RCC 7860 (cell line): Measurements from ENCODE around the gene PNMA8C.
"Not testable (repeated sequence)": the region's sequence is repeated elsewhere in the genome, so short reads cannot be mapped to it uniquely, and the experiment has no call there.

Source experiments
- DNase-seq: peaks from one replicate; pipeline ENCODE4 v3.0.0-alpha.2; 2015; ENCODE audit warnings: low spot score
- FAIRE-seq: peaks from 2 replicates; lab custom pipeline; 2012; peaks lifted over from hg19 to GRCh38; lab: Jason Lieb, UNC

Gene PNMA8C

DNA sequence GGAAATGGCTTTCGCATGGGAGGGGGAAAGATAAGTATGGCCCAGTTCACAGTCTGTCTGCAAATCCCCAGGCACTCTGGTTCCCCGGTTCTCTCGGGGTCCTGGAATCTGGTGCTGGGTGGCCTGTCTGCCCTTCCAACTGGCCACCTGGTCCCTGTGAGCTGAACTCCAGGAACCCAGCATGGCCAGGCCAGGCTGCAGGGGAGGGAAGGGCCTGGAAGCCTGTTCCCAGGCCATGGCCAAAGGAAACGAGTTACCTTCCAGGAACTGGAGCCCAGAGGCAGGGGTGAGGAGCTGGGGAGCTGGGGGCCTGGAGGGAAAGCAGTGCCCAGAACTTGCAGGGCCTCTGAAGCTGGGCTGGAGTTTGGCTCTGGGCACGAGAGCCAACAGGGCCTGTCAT, 19.1 kb upstream of the PNMA8C start:
- DNase-seq (no peak), FAIRE-seq (no peak)

DNA sequence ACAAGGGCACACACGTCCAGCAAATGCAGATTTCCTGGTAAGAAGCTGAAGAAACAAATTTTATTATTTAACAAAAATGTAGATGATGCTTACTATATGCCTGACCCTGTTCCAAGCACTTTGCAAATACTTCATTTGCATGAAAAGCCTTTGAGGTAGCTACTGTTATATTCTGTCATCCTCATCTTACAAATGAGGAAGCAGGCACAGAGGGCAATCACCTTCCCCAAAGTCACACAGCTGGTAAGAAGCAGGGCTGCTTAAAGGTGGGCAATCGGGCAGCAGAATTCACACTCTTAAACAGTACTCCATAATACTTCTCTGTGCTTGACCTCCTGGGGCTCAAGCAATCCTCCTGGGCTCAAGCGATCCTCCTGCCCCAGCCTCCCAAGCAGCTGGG, 18.3 kb upstream of the PNMA8C start:
- no peak for FAIRE-seq

DNA sequence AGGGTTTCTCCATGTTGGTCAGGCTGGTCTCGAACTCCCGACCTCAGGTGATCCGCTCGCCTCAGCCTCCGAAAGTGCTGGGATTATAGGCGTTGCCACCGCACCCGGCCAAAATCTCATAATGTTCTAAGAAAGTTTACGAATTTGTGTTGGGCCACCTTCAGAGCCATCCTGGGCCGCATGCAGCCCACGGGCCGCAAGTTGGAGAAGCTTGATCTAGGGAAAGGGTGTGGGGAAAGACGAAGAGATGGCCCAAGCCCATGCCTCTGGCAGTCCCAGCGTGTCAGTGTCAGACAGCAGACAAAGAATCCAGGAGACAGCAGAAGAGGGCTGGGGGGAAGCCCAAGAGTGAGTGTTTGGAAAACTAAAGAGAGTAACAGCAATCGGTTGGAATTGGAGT, 17.3 kb upstream of the PNMA8C start:
- DNase-seq = no peak
- FAIRE-seq = no peak

More for the DNA sequence above, 18.3 kb upstream of the PNMA8C start:
- DNase-seq = no peak

DNA sequence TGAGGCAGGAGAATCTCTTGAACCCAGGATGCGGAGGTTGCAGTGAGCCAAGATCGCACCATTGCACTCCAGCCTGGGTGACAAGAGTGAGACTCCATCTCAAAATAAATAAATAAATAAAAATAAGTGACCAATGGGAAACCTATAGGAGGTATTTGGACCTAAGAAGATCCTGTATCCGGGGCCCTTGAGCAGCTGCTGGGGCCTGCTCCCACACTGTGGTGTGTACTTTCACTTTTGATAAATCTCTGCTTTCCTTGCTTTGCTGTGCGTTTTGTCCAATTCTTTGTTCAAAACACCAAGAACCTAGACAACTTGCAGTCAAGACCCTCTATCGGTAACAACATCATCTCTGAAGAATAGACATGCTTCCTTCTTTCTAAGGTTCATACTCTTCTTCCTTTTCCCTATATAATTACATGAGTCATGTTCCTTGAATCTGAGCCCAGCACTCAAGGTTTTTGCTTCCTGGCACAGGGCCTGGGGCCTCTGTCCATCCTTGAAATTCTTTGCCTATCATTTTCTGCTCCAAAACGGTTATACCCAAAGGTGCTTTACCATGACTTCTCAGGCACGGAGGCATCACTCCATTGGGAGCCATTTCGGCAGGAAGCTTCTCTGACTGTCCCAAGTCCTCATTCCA, 14.2 kb upstream of the PNMA8C start:
- FAIRE-seq = peak; percentile 86
- DNase-seq = peak; percentile 37

DNA sequence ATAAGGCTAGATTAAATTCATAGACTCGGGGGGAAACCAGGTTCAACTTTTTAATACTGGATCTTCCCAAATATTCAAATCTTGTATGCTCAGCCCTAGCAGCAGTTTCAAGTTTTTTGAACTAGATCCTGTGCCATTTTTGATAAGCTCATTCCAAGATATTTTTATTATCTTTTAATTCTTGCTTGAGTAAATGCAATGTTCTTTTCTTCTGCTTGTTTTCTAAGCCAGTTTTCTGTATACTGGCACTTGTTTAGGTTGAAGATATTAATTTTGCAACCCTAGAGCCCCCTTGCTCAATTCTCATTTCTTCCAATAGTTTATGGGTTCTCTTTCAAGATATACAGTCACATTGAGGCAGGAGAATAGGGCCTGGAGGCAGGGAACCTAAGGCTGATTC, 13.1 kb upstream of the PNMA8C start:
- DNase-seq (no peak), FAIRE-seq (no peak)

DNA sequence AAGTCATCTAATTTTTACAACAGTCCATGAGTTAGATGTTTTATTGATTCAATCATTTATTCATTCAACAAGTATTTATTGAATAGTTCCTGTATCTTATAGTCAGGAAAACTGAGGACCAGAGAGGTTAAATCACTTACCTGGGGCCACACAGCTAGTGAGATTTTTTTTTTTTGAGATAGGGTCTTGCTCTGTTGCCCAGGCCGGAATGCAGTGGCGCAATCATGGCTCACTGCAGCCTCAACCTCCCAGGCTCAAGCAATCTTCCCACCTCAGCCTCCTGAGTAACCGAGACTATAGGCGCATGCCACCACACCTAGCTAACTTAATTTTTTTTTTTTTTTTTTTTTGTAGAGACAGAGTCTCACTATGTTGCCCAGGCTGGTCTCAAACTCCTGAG, 7.0 kb upstream of the PNMA8C start:
- DNase-seq, FAIRE-seq: not testable (repeated sequence)

DNA sequence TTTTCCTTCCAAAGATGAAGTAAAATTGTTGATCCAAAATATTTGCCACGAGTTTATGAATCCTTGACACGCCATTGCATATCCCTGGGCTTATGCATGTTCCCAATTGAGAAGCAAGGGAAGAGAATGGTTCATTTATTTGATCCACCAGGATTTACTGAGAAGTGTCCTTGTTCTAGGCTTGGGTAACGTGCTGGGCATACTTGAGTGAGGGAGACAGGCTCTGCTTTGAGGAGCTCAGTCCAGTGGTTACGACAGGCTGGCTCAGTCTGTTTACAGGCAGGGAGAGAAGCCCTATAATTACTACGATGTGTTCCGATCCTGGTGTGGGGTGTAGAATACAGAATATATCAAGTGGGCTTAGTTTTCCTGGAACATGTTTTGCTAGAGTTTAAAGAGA, 6.3 kb upstream of the PNMA8C start:
- FAIRE-seq (no peak), DNase-seq (no peak)

DNA sequence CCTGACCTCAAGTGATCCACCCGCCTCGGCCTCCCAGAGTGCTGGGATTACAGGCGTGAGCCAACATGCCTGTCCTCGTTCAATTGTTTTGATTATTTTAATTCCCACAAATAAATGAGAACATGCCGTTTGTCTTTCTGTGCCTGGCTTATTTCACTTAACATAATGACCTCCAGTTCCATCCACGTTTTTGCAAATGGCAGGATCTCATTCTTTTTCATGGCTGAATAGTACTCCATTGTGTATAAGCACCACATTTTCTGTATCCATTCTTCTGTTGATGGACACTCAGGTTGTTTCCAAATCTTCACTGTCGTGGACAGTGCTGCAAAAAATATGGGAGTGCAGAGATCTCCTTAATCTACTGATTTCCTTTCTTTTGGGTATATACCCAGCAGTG, 4.7 kb upstream of the PNMA8C start:
- FAIRE-seq, DNase-seq: not testable (repeated sequence)

DNA sequence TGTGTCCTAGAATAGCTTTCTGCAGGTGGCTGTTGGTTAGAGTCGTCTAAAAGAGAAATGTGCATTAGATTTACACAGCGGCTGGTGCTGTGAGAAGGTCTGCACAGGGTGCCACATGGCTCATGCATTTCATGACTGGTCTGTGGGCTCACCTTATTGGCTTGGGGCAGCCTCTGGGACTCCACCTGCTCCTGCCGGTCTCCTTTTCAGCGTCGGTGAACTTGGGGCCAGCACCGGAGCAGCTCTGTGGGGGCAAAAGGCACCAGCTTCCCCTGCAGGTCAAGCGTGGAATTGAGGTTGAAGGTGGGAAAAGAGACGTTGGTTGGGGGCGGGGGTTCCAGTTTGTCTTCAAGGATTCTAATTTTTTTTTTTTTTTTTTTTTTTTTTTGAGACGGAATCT, 3.1 kb upstream of the PNMA8C start:
- no peak for FAIRE-seq
- no peak for DNase-seq

DNA sequence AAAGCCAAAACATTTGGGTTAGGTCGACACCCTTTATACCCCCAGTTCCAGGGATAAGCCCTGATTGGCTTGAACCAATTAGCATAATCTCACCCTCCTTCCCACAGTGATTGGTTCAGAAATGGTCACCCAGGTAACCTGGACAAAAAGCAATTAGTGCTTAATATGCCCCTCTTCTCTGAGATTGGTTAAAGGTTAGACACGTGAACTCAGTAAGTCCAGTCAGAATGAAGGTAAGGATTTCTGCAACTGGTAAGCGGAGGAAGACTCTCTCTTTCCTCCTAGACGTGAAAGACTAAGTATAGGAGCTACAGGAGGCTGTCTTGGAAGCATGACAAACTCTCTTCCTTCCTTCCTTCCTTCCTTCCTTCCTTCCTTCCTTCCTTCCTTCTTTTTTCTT, 1.3 kb upstream of the PNMA8C start:
- DNase-seq = no peak
- FAIRE-seq = no peak

DNA sequence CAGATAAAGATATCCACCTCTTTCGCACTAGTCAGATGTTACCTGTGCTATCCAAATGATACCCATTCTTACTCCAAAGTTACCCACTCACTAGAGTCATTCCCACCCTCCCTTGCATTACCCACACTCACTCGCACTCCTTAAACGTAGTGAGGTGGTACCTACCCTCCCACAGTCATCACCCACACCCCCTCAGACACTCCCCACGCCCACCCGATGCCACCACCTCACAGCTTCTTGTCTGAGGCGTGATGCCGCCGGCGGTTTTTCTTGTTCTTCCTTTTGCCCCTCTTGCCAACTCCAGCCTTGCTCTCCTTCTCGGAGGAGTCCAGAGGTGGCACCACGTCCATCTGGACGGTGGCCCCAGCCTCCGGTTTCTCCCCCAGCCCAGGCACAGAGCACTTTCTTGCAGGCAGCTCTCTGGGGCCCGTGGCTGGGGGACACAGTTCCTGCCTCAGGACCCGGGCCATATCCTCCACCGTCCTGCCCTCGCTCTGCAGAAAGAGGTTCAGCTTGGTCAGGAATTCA, 1.2 kb downstream of the PNMA8C start:
- FAIRE-seq (no peak), DNase-seq (no peak)

DNA sequence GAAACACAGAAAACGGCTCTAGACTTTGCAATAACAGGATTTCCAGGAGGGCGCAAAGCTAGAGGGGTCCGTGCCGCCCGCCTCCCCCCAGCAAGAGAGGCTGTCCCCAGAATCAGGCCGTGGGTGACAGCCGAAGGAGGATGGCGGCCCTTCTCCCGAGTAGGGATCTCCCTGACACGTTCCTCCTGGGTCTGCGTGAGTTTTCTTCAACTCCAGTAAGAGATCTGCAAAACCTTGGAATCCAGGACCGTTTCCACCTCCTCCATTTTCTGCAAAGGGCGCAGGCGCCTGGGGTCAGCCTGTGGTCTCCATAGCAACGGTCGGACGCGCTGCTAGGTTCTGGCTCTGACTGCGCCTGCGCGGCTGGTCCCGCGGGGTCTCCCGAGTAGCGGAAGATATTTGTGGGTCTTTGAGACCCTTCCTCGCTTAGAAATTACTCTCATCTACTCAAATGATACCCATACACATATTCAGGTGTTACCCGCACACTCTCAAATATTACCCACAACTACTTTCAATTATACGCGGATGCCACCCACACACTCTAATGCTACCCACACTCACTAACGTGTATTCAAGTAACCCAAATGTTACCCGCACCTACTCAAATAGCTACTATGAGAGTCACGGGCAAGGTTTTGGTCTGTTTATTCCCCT, 2.1 kb downstream of the PNMA8C start:
- FAIRE-seq (no peak), DNase-seq (no peak)

DNA sequence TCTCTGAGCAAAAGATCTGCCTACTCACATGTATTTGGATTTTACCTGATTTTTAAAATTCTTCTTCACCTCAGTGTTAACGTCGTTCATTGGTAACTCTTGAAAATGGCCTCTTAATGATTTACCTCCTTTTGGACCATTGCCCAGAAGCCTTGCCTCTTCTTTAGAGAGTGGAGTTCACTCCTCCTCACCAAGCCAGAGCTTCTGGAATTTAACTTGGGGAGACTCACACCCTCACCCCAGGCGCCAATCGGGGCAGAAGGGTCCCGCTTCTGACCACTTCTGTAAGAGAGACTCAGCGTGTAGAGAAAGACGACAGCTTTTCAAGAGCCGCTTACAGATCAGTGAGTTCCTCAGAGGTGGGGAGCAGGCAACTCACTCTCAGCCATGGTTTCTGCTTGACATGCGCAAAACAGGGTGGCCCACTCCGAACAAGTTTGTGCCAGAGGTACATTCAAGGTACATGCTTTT, 2.7 kb downstream of the PNMA8C start:
- peak; percentile 18 for FAIRE-seq
- DNase-seq = peak; percentile 17

DNA sequence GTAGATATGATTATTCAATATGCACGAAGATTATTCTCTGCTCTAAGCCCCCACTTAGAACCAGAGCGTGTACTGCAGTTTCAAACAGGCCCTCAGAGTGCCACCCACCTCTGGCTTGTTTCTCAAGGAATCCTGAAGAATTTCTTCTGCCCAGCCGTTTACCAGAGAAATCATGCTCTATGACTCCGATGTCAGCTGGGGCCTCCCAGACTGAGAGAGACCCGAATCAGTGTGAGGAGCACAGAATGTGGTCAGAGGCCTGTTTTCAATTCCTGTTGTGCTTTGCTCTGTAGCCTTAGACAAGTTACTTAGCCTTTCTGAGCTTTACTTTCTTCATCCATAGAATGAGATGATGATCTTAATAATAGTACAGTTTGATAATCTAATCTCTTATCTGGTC, 5.5 kb downstream of the PNMA8C start:
- no peak for DNase-seq
- no peak for FAIRE-seq

DNA sequence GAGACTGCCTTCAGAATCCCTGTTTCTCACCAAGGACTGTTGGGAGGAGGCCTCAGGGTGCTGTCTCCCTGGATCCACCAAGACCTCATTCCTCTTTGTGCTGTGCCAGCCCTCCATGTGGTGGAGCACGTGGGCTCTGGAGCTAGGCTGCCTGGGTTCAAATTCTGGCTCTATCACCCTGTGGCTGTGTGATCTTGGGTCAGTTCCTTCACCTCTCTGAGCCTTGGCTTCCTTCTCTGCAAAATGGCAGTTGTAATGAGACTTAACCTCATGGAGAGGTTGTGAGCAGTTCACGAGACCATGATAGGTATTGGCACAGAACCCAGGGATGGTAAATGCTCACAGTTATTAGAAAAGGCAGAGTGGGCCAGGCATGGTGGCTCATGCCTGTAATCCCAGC, 6.4 kb downstream of the PNMA8C start:
- DNase-seq = no peak
- FAIRE-seq = no peak

DNA sequence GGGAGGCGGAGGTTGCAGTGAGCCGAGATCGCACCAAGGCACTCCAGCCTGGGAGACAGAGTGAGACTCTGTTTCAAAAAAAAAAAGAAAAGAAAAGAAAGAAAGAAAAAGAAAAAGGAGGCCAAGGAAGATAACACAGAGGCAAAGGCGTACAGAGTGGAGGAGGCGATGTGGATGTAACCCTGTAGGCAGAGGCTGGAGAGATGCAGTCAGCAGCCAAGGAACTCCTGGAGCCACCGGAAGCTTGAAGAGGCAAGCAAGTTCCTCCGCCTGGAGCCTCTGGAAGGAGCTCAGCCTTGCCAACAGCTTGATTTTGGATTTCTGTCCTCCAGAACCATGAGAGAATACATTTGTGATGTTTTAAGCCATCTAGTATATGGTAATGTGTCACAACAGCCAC, 8.7 kb downstream of the PNMA8C start:
- FAIRE-seq = no peak
- no peak for DNase-seq

DNA sequence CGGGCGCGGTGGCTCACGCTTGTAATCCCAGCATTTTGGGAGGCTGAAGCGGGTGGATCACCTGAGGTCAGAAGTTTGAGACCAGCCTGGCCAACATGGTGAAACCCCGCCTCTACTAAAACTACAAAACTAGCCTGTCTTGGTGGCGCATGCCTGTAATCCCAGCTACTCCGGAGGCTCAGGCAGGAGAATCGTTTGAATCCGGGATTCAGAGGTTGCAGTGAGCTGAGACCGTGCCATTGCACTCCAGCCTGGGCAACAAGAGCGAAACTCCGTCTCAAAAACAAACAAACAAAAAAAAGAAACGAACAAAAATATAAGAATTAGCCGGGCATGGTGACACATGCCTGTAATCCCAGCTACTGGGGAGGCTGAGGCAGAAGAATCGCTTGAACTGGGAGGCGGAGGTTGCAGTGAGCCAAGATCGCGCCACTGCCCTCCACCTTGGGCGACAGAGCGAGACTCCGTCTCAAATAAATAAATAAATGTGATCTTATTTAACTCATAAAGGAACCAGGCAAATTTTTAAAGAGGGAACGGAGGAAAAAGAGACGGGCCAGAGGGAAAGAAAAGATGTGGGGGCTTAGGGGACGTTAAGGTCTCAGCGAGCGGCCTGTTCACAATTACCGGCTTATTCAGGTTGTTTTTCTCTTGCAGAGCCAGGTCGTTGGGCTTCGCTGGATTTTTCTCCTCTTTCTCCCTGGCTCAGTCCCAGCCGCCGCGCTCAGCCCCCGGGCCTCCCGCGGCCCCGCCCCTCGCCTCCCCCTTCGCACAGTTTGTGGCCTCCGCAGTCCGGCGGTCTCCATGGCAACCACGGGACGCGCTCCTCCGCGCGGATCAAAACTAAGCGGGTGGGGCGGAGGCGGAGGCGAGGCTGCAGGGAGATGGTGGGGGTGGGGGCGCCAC, 12.7 kb downstream of the PNMA8C start:
- peak; percentile 48 for DNase-seq
- FAIRE-seq = not testable (repeated sequence)

DNA sequence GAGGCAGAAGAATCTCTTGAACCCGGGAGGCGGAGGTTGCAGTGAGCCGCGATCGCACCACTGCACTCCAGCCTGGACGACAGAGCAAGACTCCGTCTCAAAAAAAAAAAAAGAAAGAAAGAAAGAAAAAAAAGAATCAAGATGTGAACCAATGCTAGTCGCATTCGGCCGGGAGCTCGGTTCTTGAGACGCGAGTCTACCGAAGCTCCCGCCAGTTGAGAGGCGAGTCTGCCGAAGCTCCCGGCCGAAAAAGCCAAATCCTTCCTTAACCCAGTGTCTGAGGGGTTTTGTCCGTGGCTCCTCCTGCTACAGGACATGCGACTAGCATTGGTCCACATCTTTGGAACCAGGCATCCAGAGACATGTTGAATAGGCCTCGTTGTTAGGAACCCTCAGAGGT, 13.8 kb downstream of the PNMA8C start:
- not testable (repeated sequence) for FAIRE-seq, DNase-seq

DNA sequence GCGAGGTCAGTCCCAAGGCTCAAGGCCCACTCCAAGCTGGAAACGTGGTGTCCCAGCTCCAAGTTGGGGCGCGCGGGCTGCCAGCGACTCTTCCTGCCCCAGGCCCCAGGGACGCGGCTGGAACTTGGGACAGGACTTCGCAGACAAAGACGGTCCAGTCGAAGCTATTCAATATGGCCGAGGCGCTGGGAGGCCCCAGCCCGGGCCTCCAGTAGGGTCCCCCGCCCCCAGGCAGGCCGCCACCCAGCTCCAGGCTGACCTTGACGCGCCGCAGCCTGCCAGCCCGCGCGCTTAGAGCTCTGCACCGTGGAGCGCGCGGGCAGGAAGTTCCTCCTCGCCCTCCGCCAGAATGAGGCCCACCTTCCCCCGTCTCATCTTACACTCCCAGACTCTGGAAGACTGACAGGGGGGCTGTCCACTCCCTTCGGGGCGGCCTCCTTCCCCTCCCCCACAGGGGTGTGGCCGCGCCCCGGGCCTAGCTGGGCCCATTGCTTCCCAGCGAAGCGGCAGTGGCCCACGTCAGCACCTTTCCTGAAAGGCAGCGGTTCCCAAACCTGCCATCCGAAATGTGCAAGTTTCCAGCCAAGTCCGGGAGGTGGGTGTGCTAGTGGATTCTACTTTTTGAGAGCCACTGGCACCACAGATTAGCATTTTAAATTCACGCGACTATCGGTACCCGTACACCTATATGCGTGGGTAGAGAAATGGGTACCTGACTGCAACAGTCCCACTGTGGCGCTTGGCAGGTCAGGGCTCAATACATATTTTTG, 15.3 kb downstream of the PNMA8C start, which contains the start of gene CCDC8:
CCDC8 (minus strand) TSS at position 303 of the 770 bp plus-strand sequence. CDS start 754 bp downstream, outside the sequence.
- FAIRE-seq (no peak), DNase-seq (no peak)

DNA sequence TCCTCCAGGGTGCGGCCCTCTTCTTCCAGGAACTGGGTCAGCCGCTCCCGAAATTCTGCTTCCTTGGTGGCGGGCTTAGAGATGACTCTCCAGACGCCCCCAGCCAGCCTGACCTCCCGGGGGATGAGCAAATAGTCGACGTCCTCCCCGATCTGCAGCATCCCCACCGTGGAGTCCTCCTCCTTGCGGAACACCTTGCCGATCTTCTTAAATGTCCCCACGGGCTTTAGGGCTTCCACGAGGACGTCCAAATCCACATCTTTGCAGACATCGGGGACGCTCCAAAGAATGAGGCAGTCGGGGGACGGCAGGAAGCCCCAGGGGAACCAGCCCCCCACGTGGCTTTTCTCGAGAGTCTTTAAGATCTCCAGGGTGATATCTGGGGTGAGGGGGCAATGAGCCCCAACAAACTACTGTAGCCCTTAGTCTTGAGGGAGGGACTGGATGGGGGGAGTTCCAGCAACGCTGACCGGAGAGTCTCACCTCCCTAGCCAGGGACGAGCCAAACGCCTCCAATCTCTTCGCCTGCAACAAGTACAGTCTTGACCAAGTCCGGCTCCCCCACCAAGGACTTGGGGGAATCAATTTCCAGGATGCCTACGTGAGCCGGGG, 16.0 kb downstream of the PNMA8C start:
- FAIRE-seq = no peak
- no peak for DNase-seq
